T47D (cell line): ENCODE data around the gene CLRN2.
A peak's percentile ranks its signal among the peaks of the same experiment; 100 is the strongest.
"Not testable (repeated sequence)": the region's sequence is repeated elsewhere in the genome, so short reads cannot be mapped to it uniquely, and the experiment has no call there.

Source experiments
- DNase-seq, 2 experiments: peaks; one replicate each; pipeline versions ENCODE4 v3.0.0 to v3.0.0-alpha.2; 2011 to 2012; ENCODE audit warnings: low read depth in 1 of 2, low spot score in 1 of 2
- JUND ChIP-seq: IDR thresholded peaks from 2 replicates; pipeline ENCODE4 v1.6.1; 2012; ENCODE audit warnings: low read depth
- in situ Hi-C: cut with HindIII; loops from 2 replicates; pipeline ENCODE4 v1.10.0; 2016; ENCODE audit warnings: low sequenced_read_pairs, low pct_unique_long_range_greater_than_20kb

Gene CLRN2

GRCh38 chr4:17535242-17535641, 20.3 kb downstream of the CLRN2 start:
- no peak for TF ChIP-seq JUND
- in situ Hi-C loops: no loop called here
- DNase-seq: no peak

GRCh38 chr4:17535906-17536305, 20.9 kb downstream of the CLRN2 start:
- no peak for DNase-seq
- no peak for TF ChIP-seq JUND
- in situ Hi-C loops: no loop called here

- in situ Hi-C loops: not testable (repeated sequence)
Measured at GRCh38 chr4:17537060-17537459, 22.1 kb downstream of the CLRN2 start.

GRCh38 chr4:17544205-17544604, 29.2 kb downstream of the CLRN2 start:
- DNase-seq: peak in 1 of 2 experiments; percentile 33
- TF ChIP-seq JUND: no peak
- in situ Hi-C loops: no loop called here

More at GRCh38 chr4:17537060-17537459, 22.1 kb downstream of the CLRN2 start:
- not testable (repeated sequence) for DNase-seq

GRCh38 chr4:17544831-17545234, 29.9 kb downstream of the CLRN2 start:
- in situ Hi-C loops: no loop called here

GRCh38 chr4:17545374-17546140, 30.6 kb downstream of the CLRN2 start:
- no peak for TF ChIP-seq JUND
- in situ Hi-C loops: no loop called here

More at GRCh38 chr4:17544831-17545234, 29.9 kb downstream of the CLRN2 start:
- DNase-seq: peak in 1 of 2 experiments; percentile 60
- no peak for TF ChIP-seq JUND

GRCh38 chr4:17546222-17546621, 31.3 kb downstream of the CLRN2 start:
- in situ Hi-C loops: no loop called here
- no peak for TF ChIP-seq JUND
- no peak for DNase-seq

More at GRCh38 chr4:17545374-17546140, 30.6 kb downstream of the CLRN2 start:
- DNase-seq: no peak

GRCh38 chr4:17546678-17547077, 31.7 kb downstream of the CLRN2 start:
- no peak for TF ChIP-seq JUND
- no peak for DNase-seq
- in situ Hi-C loops: no loop called here

- in situ Hi-C loops: no loop called here
- no peak for DNase-seq
Measured at GRCh38 chr4:17550549-17550948, 35.6 kb downstream of the CLRN2 start.

GRCh38 chr4:17552427-17552826, 37.5 kb downstream of the CLRN2 start:
- in situ Hi-C loops: no loop called here

More at GRCh38 chr4:17550549-17550948, 35.6 kb downstream of the CLRN2 start:
- no peak for TF ChIP-seq JUND

GRCh38 chr4:17554568-17554967, 39.6 kb downstream of the CLRN2 start:
- no peak for DNase-seq

More at GRCh38 chr4:17552427-17552826, 37.5 kb downstream of the CLRN2 start:
- no peak for TF ChIP-seq JUND
- DNase-seq: no peak

GRCh38 chr4:17556498-17556897, 41.5 kb downstream of the CLRN2 start:
- DNase-seq: no peak
- no peak for TF ChIP-seq JUND
- in situ Hi-C loops: no loop called here

More at GRCh38 chr4:17554568-17554967, 39.6 kb downstream of the CLRN2 start:
- TF ChIP-seq JUND: no peak
- in situ Hi-C loops: no loop called here

GRCh38 chr4:17557880-17558279, 42.9 kb downstream of the CLRN2 start:
- in situ Hi-C loops: no loop called here
- DNase-seq: no peak

More at GRCh38 chr4:17557880-17558279, 42.9 kb downstream of the CLRN2 start:
- no peak for TF ChIP-seq JUND
